Measurements from ENCODE around the gene IL1RAPL2. TPM values are rescaled to one million over a fixed set of nuclear protein-coding genes. Genes with fewer than 3 reads are reported as not detected.
"Not testable (repeated sequence)": the region's sequence is repeated elsewhere in the genome, so short reads cannot be mapped to it uniquely, and the experiment has no call there.

The IL1RAPL2 gene
- total RNA-seq, 8 experiments from 2014 or later: 0.21 to 1.2 (median 0.69) TPM; not detected in 2

DNA sequence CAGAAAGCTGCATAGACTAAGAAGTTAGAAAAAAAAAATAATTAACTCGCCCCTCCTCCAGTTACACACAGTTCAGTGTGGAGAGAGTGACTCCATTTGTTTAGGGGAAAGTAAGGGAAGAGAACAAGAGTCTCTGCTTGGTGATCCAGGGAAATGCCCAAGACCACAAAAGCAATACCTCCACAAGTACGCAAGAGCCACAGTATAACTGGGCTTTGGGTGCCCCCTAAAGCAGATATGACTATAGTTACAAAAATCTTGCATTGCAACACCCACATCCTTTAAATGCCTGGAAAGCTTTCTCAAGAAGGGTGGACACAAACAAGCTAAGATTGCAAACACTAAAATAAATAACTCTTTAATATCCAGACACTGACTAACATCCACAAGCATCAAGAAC is 1092.1 kb downstream of the IL1RAPL2 start:
- ATAC-seq (replicated peaks in 6 of 8): no peak
- Histone ChIP-seq H3K27ac (no peak overlapping the region), H3K4me1 (replicated peaks in 1 of 2) (no peaks in the 10 kb centered on the region), H3K4me3 (no peak overlapping the region)
- WGBS, 10 experiments: 0 to 94% (median 30%) methylated on average over 1 to 2 of the region's 2 CpGs; no CpG with 5 or more reads in 6 of the 10 experiments
- in situ Hi-C loops (cut with MboI; ENCODE audit: low pct_unique_long_range_greater_than_20kb in 2 of 9, low sequenced_read_pairs in 9 of 9, unreplicated experiment in 9 of 9): no loop called here

DNA sequence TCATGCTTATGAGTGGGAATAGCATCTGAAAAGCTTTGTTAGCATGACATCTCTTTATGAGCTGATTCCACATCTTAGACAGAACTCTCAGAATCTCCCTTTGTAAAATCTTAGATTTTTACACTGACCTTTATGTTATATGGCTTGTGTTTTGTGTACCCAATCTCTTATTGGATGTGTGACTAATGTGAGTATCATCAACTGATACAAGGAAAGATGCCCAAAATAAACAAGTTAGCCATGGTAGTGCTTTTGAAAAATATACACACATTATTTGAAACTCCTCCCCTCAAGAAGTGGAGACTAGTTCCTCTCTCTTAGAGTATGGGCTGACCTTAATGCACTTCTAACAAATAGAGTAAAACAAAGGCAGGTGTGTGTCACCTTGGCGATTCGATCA is 1096.2 kb downstream of the IL1RAPL2 start:
- ATAC-seq (replicated peaks in 6 of 8): no peak
- Histone ChIP-seq H3K27ac (no peak overlapping the region), H3K4me1 (replicated peaks in 1 of 2) (no peaks in the 10 kb centered on the region), H3K4me3 (no peak overlapping the region)
- WGBS, 10 experiments: 40% methylated on average over 1 of the region's 2 CpGs; no CpG with 5 or more reads in 9 of the 10 experiments
- in situ Hi-C loops (cut with MboI; ENCODE audit: low pct_unique_long_range_greater_than_20kb in 2 of 9, low sequenced_read_pairs in 9 of 9, unreplicated experiment in 9 of 9): no loop called here

DNA sequence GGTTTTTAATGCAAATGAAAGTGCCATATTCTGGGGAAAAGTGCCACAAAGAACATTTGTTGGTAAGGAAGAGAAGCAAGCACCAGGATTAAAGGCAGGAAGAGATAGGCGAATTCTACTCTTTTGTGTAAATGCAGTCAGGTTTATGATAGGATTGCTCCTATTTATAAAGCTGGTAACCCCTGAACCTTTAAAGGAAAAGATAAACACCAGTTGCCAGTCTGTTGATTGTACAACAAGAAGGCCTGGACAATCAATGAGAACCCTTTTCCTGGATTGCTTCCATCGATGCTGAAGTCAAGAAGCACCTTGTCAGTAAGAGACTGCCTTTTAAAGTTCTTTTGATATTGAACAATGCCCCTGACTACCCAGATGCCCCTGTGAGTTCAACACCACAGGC is 1098.2 kb downstream of the IL1RAPL2 start:
- ATAC-seq (replicated peaks in 6 of 8): no peak
- in situ Hi-C loops (cut with MboI; ENCODE audit: low pct_unique_long_range_greater_than_20kb in 2 of 9, low sequenced_read_pairs in 9 of 9, unreplicated experiment in 9 of 9): no loop called here
- Histone ChIP-seq H3K4me3 (no peak overlapping the region), H3K27ac (no peak overlapping the region), H3K4me1 (replicated peaks in 1 of 2) (no peaks in the 10 kb centered on the region)
- 0 to 80% (median 23%) methylated on average over 1 to 2 of the region's 2 CpGs; no CpG with 5 or more reads in 6 of the 10 experiments for WGBS, 10 experiments

DNA sequence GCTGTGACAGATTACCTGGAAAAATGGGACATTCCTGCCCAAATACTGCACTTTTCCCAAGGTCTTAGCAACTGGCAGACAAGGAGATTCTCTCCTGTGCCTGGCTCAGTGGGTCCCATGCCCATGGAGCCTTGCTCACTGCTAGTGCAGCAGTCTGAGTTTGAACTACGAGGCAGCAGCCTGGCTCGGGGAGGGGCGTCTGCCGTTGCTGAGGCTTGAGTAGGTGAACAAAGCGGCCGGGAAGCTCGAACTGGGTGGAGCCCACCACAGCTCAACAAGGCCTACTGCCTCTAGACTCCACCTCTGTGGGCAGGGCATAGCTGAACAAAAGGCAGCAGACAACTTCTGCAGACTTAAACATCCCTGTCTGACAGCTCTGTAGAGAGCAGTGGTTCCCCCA is 1118.3 kb downstream of the IL1RAPL2 start:
- H3K4me1 ChIP-seq (replicated peaks in 1 of 2); H3K27ac ChIP-seq; in situ Hi-C loops (cut with MboI; ENCODE audit: low pct_unique_long_range_greater_than_20kb in 2 of 9, low sequenced_read_pairs in 9 of 9, unreplicated experiment in 9 of 9); H3K4me3 ChIP-seq: not testable (repeated sequence)
- WGBS, 10 experiments: no CpG with 5 or more reads among the region's 7 CpGs
- ATAC-seq (replicated peaks in 6 of 8): peak in 1 of 8 experiments; percentile 42

DNA sequence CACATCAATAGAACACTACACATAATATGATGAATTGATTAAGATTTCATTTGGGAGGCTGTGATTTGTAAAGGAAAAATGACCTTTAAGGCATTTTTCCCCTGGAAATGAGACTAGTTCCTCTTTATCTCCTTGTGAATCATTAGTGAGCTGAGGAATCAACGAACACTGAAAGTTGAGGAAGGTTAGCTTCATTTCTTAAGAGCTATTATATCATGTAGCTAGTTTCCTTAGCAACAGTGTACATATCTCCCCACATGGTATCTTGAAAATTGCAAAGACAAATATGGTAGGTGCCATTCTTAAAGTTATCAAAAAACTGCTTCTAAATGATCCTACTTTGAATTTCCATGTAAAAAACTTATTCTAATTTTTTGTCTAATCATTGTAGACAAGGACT is 1128.8 kb downstream of the IL1RAPL2 start:
- no peak for ATAC-seq (replicated peaks in 6 of 8)

DNA sequence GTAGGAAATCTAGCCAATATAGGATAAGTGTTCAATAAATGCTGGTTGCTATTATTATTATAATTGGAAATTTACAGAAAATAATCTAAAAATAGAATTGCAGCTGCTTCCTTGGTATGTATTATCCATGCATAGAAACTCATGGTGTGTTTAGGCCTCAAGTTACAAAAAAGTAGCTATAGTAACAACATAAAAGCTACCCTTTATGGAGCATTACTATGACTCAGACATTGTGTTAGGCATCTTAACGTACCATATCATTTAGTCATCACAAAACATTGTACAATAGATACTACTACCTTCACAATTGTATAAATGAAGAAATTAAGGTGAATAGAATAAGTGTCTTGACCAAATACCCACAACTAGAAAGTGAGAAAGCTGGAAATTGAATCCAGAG is 1129.5 kb downstream of the IL1RAPL2 start:
- no peak overlapping the region for H3K27ac ChIP-seq
- in situ Hi-C loops (cut with MboI; ENCODE audit: low pct_unique_long_range_greater_than_20kb in 2 of 9, low sequenced_read_pairs in 9 of 9, unreplicated experiment in 9 of 9): no loop called here
- ATAC-seq (replicated peaks in 6 of 8): no peak
- no peaks in the 10 kb centered on the region for H3K4me1 ChIP-seq (replicated peaks in 1 of 2)
- H3K4me3 ChIP-seq: no peak overlapping the region
- 100% methylated on average over 1 of the region's 1 CpG; no CpG with 5 or more reads in 9 of the 10 experiments for WGBS, 10 experiments

More for the DNA sequence above, 1128.8 kb downstream of the IL1RAPL2 start:
- Histone ChIP-seq H3K4me1 (replicated peaks in 1 of 2) (no peaks in the 10 kb centered on the region), H3K4me3 (no peak overlapping the region), H3K27ac (no peak overlapping the region)
- in situ Hi-C loops (cut with MboI; ENCODE audit: low pct_unique_long_range_greater_than_20kb in 2 of 9, low sequenced_read_pairs in 9 of 9, unreplicated experiment in 9 of 9): no loop called here
- WGBS, 10 experiments: 0 to 100% (median 15%) methylated on average over 1 of the region's 1 CpG; no CpG with 5 or more reads in 6 of the 10 experiments

DNA sequence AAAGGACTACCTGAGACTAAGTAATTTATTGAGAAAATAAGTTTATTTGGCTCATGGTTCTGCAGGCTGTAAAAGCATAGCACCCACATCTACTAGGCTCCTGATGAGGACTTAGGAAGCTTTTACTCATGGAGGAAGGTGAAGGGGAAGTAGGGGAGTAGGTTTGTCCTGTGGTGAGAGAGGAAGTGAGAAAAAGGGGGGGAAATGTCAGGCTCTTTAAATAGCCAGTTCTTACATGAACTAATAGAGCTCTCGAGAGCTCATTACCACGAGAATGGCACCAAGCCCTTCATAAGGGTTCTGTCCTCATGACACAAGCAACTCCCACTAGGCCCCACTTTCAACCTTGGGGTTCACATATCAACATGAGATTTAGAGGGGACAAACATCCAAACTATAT is 1130.9 kb downstream of the IL1RAPL2 start:
- ATAC-seq (replicated peaks in 6 of 8): no peak
- in situ Hi-C loops (cut with MboI; ENCODE audit: low pct_unique_long_range_greater_than_20kb in 2 of 9, low sequenced_read_pairs in 9 of 9, unreplicated experiment in 9 of 9): no loop called here
- H3K4me1 ChIP-seq (replicated peaks in 1 of 2): peaks cover 0 to 3% of the 10 kb centered on the region in 2 donors
- WGBS, 10 experiments: 18 to 83% (median 74%) methylated on average over 1 to 2 of the region's 2 CpGs; no CpG with 5 or more reads in 6 of the 10 experiments
- no peak overlapping the region for H3K27ac ChIP-seq
- no peak overlapping the region for H3K4me3 ChIP-seq

DNA sequence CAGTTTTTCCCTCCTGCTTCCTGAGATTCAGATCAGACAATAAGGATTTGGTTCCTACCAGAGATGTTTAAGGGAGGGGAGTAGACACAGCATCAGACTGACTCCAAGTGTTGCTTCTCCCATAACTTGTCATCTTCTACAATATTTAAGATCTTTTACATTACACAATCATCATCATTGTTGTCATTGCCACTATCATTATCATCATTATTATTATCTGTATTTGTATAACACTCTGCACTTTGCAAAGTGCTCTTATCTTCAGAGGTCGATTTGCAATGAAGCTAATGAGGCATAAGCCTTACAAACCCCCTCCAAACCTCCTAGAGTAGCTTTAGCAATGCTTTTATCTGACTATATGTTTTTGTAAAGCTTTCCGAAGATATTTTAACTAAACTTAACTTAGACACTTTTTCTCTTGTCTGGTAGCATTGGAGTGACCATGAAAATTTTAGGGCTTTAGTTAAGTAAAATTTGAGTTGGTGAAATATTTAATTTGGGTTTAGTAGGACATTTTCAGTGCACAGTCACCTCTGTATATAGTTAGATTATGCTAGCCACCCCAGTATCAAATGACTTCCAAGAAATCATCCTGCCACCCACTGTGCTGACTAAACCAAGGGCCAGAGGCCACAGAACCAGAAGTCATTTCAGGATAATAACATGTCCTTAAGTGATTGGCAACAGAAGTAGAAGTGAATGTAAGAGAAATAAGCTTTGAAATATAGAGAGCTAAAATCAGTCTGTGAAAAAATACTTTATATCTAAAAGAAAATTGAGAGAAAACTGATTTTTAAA is 1132.2 kb downstream of the IL1RAPL2 start:
- in situ Hi-C loops (cut with MboI; ENCODE audit: low pct_unique_long_range_greater_than_20kb in 2 of 9, low sequenced_read_pairs in 9 of 9, unreplicated experiment in 9 of 9): no loop called here
- Histone ChIP-seq H3K4me3 (no peak overlapping the region), H3K27ac (no peak overlapping the region), H3K4me1 (replicated peaks in 1 of 2) (peaks cover 0 to 3% of the 10 kb centered on the region in 2 donors)
- 0 to 80% (median 54%) methylated on average over 1 to 2 of the region's 2 CpGs; no CpG with 5 or more reads in 6 of the 10 experiments for WGBS, 10 experiments
- ATAC-seq (replicated peaks in 6 of 8): no peak

DNA sequence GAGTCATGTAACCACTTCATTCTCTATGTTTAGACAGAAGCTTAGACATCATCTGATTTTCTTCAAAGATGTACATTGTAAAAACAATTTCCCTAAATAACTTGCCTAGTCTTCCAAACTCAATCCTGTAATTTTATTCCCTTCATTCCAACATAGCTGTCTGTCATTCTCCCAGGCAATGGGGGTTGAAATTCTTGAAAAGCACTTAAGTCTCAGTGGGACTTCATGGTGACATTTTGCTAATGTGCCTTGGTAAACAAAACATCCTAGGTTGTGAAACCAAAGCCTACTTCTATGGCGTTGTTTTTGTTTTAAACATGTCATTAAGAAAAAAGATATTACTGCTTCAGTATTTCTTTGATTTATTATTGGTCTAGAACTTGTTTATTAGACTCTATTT is 1134.3 kb downstream of the IL1RAPL2 start:
- in situ Hi-C loops (cut with MboI; ENCODE audit: low pct_unique_long_range_greater_than_20kb in 2 of 9, low sequenced_read_pairs in 9 of 9, unreplicated experiment in 9 of 9): no loop called here
- WGBS, 10 experiments: 0 to 33% (median 0%) methylated on average over 1 of the region's 1 CpG; no CpG with 5 or more reads in 5 of the 10 experiments
- peaks cover 0 to 3% of the 10 kb centered on the region in 2 donors for H3K4me1 ChIP-seq (replicated peaks in 1 of 2)
- ATAC-seq (replicated peaks in 6 of 8): no peak
- no peak overlapping the region for H3K27ac ChIP-seq
- no peak overlapping the region for H3K4me3 ChIP-seq

DNA sequence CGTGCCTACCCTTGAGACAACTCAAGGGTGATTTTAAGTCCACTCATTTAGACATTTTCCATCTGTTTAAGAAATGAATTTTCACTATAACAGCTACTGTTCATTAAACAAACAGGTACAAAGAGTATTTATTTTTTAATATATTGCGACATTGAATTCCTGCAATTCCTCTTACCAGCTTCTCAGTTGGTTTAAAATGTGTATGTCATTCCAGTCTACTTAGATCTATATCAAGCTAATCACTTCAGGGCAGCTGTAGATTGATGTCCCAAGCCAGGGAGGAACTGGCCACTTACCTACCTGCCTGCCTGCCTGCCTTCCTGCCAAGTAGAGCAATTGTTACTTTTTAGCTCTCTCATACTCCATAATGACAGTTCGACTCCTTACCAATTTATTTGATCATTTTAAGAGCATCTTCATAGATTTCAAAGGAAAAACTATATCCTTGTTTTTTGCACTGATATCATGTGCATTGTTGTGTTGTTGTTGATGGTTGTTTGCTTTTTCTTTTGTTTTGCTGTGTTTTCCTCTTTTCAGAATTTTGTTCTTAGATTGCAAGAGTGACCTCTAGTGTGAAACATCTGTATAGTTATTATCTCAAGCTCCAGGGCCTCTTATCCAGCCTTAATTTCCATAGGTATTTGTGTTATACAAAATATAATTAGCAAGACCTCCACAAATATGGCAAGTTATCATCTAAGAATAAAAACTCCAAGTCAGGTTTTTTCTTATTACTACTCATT is 1135.5 kb downstream of the IL1RAPL2 start:
- in situ Hi-C loops (cut with MboI; ENCODE audit: low pct_unique_long_range_greater_than_20kb in 2 of 9, low sequenced_read_pairs in 9 of 9, unreplicated experiment in 9 of 9): no loop called here
- peak in 1 of 8 experiments; percentile 23 for ATAC-seq (replicated peaks in 6 of 8)
- peaks cover 0 to 3% of the 10 kb centered on the region in 2 donors for H3K4me1 ChIP-seq (replicated peaks in 1 of 2)
- WGBS, 10 experiments: 0 to 100% (median 44%) methylated on average over 1 to 3 of the region's 3 CpGs; no CpG with 5 or more reads in 6 of the 10 experiments
- H3K27ac ChIP-seq: no peak overlapping the region
- H3K4me3 ChIP-seq: no peak overlapping the region

DNA sequence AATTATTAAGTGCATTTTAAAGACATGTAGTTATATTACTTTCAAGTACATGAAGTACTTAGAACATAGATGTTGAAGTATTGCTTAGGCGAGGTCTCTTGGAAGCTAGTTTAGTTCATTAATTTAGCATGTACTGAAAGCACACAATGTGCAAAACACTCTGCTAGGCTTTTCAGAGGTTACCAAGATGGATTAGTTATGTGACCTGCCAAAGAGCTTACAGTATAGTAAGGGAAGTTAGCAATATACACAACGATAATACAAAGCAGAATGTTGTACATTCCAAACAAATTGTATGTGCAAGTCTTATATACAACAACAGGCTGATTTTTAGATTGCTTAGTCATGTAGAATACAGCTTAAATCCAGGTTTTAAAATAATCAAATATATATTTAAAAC is 1137.9 kb downstream of the IL1RAPL2 start:
- H3K27ac ChIP-seq: no peak overlapping the region

DNA sequence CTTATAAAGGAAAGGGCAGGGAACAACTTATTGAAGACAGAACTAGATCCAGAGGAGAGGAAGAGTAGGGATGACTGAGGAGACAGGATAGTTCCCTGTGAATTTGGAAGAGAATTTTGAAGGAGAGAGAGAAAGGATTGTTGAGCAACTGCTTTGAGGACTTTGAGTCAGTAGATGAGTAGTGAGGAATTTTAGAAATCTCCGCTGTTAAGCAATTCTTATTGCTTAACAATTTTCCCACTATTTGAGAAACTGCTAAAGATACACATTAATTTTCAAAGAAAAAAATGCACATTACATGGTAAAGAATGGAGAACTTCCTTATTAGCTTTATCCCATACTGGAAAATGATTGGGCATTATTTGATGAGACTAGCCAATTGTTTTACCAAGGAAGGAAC is 1140.0 kb downstream of the IL1RAPL2 start:
- Histone ChIP-seq H3K4me3 (no peak overlapping the region), H3K27ac (no peak overlapping the region), H3K4me1 (replicated peaks in 1 of 2) (peaks cover 0 to 3% of the 10 kb centered on the region in 2 donors)
- ATAC-seq (replicated peaks in 6 of 8): no peak
- WGBS, 10 experiments: 0 to 100% (median 80%) methylated on average over 1 of the region's 1 CpG; no CpG with 5 or more reads in 3 of the 10 experiments
- in situ Hi-C loops (cut with MboI; ENCODE audit: low pct_unique_long_range_greater_than_20kb in 2 of 9, low sequenced_read_pairs in 9 of 9, unreplicated experiment in 9 of 9): no loop called here

More for the DNA sequence above, 1137.9 kb downstream of the IL1RAPL2 start:
- no peak for ATAC-seq (replicated peaks in 6 of 8)
- peaks cover 0 to 3% of the 10 kb centered on the region in 2 donors for H3K4me1 ChIP-seq (replicated peaks in 1 of 2)
- in situ Hi-C loops (cut with MboI; ENCODE audit: low pct_unique_long_range_greater_than_20kb in 2 of 9, low sequenced_read_pairs in 9 of 9, unreplicated experiment in 9 of 9): no loop called here
- H3K4me3 ChIP-seq: no peak overlapping the region
- WGBS, 10 experiments: 0 to 100% (median 52%) methylated on average over 1 to 2 of the region's 2 CpGs; no CpG with 5 or more reads in 4 of the 10 experiments

DNA sequence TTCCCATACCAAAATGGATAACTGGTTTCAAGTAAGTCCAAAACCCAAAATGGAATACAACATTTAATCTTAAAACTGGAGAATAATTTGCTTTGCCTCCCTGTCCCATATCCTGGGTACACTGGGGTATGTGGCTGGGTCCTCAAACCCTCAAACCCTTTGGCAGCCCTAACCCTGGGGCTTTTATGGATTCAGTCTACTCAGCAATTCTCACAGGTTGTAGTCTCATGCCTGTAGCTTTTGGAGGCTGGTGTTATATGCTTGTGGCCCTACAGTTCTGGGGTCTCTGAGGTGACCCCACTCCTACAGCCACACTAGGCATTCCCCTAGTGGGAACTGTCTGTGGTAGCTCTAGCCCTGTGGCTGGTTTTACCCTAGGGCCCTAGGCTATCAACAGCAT is 1145.8 kb downstream of the IL1RAPL2 start:
- no peak overlapping the region for H3K27ac ChIP-seq
- in situ Hi-C loops (cut with MboI; ENCODE audit: low pct_unique_long_range_greater_than_20kb in 2 of 9, low sequenced_read_pairs in 9 of 9, unreplicated experiment in 9 of 9): no loop called here
- H3K4me3 ChIP-seq: no peak overlapping the region
- no peak for ATAC-seq (replicated peaks in 6 of 8)
- H3K4me1 ChIP-seq (replicated peaks in 1 of 2): no peaks in the 10 kb centered on the region

All from motor neuron (in vitro differentiated cells).